Effector memory CD8-positive, alpha-beta T cell (primary cell): Measurements from ENCODE around the gene MMP8.
A peak's percentile ranks its signal among the peaks of the same experiment; 100 is the strongest.

ENCODE experiments used
- ATAC-seq: fragments of 150-1000 bp; cut with Tn5 transposase; replicated peaks from 2 replicates; pipeline ENCODE4 v1.10.0; 2021; ENCODE audit warnings: mild to moderate bottlenecking, moderate library complexity
- DNase-seq, 3 experiments: peaks; one replicate each; pipeline ENCODE4 v3.0.0; 2021
- H3K27ac Mint-ChIP-seq, 2 donors: one replicate each; pipeline ENCODE4 v1.8.0; 2022; ENCODE audit warnings: mild to moderate bottlenecking in 2 of 2, mixed read lengths in 2 of 2, moderate library complexity in 2 of 2
- H3K27me3 Mint-ChIP-seq, 2 donors: one replicate each; pipeline ENCODE4 v1.8.0; 2022; ENCODE audit warnings: mixed read lengths in 2 of 2
- H3K36me3 Mint-ChIP-seq: one replicate; pipeline ENCODE4 v1.8.0; 2022; ENCODE audit warnings: mild to moderate bottlenecking, moderate library complexity, mixed read lengths; ENCODE audit not compliant: insufficient read depth
- H3K4me1 Mint-ChIP-seq, 2 donors: one replicate each; pipeline ENCODE4 v1.8.0; 2022; ENCODE audit warnings: low read depth in 2 of 2, mixed read lengths in 2 of 2
- H3K4me3 Mint-ChIP-seq, 2 donors: one replicate each; pipeline ENCODE4 v1.8.0; 2022; ENCODE audit warnings: mild to moderate bottlenecking in 2 of 2, mixed read lengths in 2 of 2, moderate library complexity in 2 of 2
- H3K9me3 Mint-ChIP-seq, 2 donors: one replicate each; pipeline ENCODE4 v1.8.0; 2022; ENCODE audit warnings: mixed read lengths in 2 of 2

MMP8 gene

DNA sequence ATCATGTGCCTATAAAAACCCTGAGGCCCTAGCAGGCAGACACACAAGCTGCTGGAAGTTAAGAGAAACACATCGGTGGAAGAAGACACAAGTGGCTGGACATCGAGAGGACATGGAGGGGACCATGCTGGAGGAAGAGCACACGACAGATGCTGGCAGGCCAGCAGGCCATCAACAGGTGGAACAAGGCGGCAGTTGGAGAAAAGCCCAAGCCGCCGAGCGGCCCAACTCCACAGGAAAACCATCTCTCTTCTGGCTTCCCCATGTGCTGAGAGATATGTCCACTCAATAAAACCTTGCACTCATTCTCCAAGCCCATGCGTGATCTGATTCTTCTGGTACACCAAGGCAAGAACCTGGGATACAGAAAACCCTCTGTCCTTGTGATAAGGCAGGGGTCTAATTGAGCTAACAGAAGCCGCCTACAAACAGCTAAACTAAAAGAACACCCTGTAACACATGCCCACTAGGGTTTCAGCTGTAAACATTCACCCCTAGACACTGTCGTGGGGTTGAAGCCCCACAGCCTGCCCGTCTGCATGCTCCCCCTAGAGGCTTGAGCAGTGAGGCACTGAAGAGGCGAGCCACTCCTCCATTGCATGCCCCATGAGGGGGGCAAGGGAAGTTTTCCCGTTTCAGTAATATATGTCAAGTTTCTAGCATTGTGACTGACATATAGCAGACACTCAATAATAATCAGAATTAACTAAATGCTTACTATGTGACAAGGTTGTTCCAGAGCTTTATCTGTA, 60.6 kb downstream of the MMP8 start:
- ATAC-seq: peak; percentile 32
- H3K27me3 Mint-ChIP-seq: peaks cover 24 to 53% of the 10 kb centered on the region in 2 donors
- no peak overlapping the region for H3K27ac Mint-ChIP-seq
- H3K9me3 Mint-ChIP-seq: no peaks in the 10 kb centered on the region
- no peak overlapping the region for H3K4me3 Mint-ChIP-seq
- no peak for DNase-seq
- H3K36me3 Mint-ChIP-seq: no peaks in the 10 kb centered on the region
- H3K4me1 Mint-ChIP-seq: peaks cover 0 to 2% of the 10 kb centered on the region in 2 donors

DNA sequence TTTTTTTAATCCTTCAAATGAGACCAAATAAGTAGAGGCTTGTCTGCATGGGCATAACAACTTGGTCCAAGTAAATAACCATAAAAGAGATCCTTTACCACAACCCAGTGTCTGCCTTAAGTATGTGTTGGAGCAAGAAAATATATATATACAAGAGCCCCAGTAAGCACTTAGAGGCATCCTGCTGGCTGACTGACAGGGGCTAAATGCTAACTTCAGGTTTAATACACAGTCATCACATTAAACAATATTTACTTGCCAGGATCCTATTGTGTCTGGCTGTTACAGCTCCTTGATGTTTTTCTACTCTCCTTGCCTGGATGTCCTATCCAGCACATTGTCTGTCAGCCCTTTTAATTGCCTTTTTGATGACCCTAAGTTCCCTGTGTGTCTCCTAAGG, 62.1 kb downstream of the MMP8 start:
- H3K4me1 Mint-ChIP-seq: peaks cover 0 to 2% of the 10 kb centered on the region in 2 donors

More for the DNA sequence above, 62.1 kb downstream of the MMP8 start:
- Mint-ChIP-seq H3K36me3 (no peaks in the 10 kb centered on the region), H3K4me3 (no peak overlapping the region), H3K9me3 (no peaks in the 10 kb centered on the region), H3K27ac (no peak overlapping the region), H3K27me3 (peaks cover 24 to 62% of the 10 kb centered on the region in 2 donors)
- ATAC-seq: no peak
- DNase-seq: no peak
